Naive B cell (primary cell): ENCODE measurements around the gene OTOP2. TPM values are rescaled to one million over a fixed set of nuclear protein-coding genes. Genes with fewer than 3 reads are reported as not detected.

Experiments
- ATAC-seq, 2 donors: fragments of 150-1000 bp; cut with Tn5 transposase; 2 replicates each; pipeline ENCODE4 v1.10.0; 2021; ENCODE audit warnings: low read depth in 2 of 2, mild to moderate bottlenecking in 2 of 2, moderate library complexity in 2 of 2
- DNase-seq: peaks from one replicate; pipeline ENCODE4 v3.0.0; 2022
- H3K27ac Mint-ChIP-seq, 6 donors: one replicate each; pipeline ENCODE4 v1.8.0; 2020 to 2022; ENCODE audit warnings: mild to moderate bottlenecking in 6 of 6, mixed read lengths in 6 of 6, moderate library complexity in 5 of 6, inconsistent platforms in 2 of 6
- H3K27me3 Mint-ChIP-seq, 3 donors: one replicate each; pipeline ENCODE4 v1.8.0; 2021 to 2022; ENCODE audit warnings: mixed read lengths in 3 of 3, mild to moderate bottlenecking in 1 of 3
- H3K36me3 Mint-ChIP-seq, 2 donors: one replicate each; pipeline ENCODE4 v1.8.0; 2020 to 2022; ENCODE audit warnings: mixed read lengths in 2 of 2, inconsistent platforms in 1 of 2, mild to moderate bottlenecking in 1 of 2
- H3K4me1 Mint-ChIP-seq, 3 donors: one replicate each; pipeline ENCODE4 v1.8.0; 2020 to 2022; ENCODE audit warnings: mixed read lengths in 3 of 3, inconsistent platforms in 1 of 3, mild to moderate bottlenecking in 1 of 3, moderate library complexity in 1 of 3
- H3K4me3 Mint-ChIP-seq, 8 donors: one replicate each; pipeline ENCODE4 v1.8.0; 2020 to 2022; ENCODE audit warnings: mild to moderate bottlenecking in 8 of 8, mixed read lengths in 8 of 8, moderate library complexity in 8 of 8, inconsistent platforms in 2 of 8
- H3K9me3 Mint-ChIP-seq, 7 donors: one replicate each; pipeline ENCODE4 v1.8.0; 2020 to 2022; ENCODE audit warnings: mixed read lengths in 7 of 7, mild to moderate bottlenecking in 5 of 7, inconsistent platforms in 2 of 7, moderate library complexity in 1 of 7
- polyA plus RNA-seq, 6 donors: library from polyadenylated mRNA; unstranded; fragments of 300-500 nt; fragmentation: Illumina TruSeq; gene quantifications; one replicate each; pipeline ENCODE4 v1.2.3, GENCODE V29; 2021; ENCODE audit warnings: low read depth in 6 of 6

Gene OTOP2
- polyA plus RNA-seq, 6 donors from 2014 or later: not detected

GRCh38 chr17:74888469-74888868, 35.6 kb upstream of the OTOP2 start:
- H3K4me1 Mint-ChIP-seq: peaks cover 0 to 10% (median 5%) of the 10 kb centered on the region in 3 donors

DNA sequence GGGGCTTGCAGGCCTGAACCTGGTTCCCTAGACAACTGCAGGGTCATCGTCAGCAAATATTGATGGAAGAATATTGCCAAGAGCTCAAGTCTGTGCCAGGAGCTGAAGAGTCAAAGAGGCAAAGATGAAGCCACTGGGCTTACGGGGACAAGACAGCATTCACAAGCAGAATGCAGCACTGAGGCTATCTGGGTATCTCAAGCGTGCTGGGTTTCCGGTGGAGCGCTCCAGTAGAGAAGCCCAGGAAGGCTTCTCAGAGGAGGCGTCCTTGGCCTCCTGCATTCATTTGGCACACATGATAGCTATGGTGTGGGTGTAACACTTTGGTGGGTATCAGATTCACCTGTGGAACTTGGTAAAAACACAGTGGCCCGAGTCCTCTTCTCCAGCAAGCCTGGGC, 33.5 kb upstream of the OTOP2 start:
- peaks cover 46 to 78% (median 52%) of the 10 kb centered on the region in 3 donors for H3K27me3 Mint-ChIP-seq
- H3K4me1 Mint-ChIP-seq: peaks cover 8 to 18% (median 8%) of the 10 kb centered on the region in 3 donors
- no peak overlapping the region for H3K27ac Mint-ChIP-seq
- H3K36me3 Mint-ChIP-seq: peaks cover 0 to 10% of the 10 kb centered on the region in 2 donors
- ATAC-seq (no peak), DNase-seq (no peak)
- H3K9me3 Mint-ChIP-seq: peaks cover 0 to 2% (median 0%) of the 10 kb centered on the region in 7 donors
- H3K4me3 Mint-ChIP-seq: no peak overlapping the region

More at GRCh38 chr17:74888469-74888868, 35.6 kb upstream of the OTOP2 start:
- Mint-ChIP-seq H3K36me3 (peaks cover 0 to 4% of the 10 kb centered on the region in 2 donors), H3K9me3 (peaks cover 0 to 5% (median 0%) of the 10 kb centered on the region in 7 donors), H3K27ac (no peak overlapping the region), H3K4me3 (peak overlapping the region in 1 of 8 donors; percentile 52), H3K27me3 (peaks cover 41 to 75% (median 52%) of the 10 kb centered on the region in 3 donors)
- ATAC-seq (no peak), DNase-seq (no peak)

DNA sequence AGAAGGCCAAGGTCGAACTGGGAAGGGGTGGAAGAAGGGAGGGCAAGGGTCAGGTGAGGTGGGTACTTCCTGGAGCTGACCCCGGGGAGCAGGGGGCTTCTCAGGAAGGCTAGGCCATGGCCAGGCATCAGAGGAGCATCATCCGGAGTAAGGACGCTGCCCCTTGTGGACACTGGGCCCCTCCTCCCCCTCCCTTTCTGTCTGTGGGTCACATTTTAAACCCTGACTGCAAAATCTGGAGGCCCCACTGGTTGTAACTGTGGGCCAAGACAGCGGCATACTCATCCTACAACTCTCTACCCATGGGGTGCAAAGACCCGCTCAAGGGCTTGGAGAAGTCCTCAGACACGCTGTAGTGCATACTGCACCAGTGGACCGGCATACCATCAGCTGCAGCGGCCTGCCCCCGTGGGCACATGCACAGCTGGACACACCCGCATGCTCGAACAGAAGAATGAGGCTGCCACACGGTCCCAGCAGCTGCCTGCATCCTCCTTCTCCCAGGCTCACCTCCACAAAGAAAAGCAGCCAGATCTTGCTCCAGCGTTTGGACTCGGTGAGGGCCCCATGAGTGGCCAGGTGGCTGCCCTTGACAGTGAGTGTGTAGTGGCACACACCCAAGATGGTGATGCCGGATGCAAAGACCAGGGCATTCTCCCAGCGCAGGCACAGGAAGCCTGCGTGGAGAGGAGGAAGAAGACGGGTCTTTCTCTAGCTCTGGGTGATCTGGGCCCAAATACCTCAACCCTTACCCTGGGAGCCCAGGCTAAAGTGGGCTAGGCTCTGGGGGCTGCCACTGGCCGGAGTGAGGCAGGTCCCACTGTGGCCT, 31.8 kb upstream of the OTOP2 start:
- peak overlapping the region in 3 of 8 donors; percentile 15 to 55 (median 32) for H3K4me3 Mint-ChIP-seq
- peak overlapping the region in 1 of 6 donors; percentile 31 for H3K27ac Mint-ChIP-seq
- H3K9me3 Mint-ChIP-seq: no peaks in the 10 kb centered on the region
- H3K36me3 Mint-ChIP-seq: peaks cover 0 to 10% of the 10 kb centered on the region in 2 donors
- DNase-seq: no peak
- peaks cover 8 to 18% (median 8%) of the 10 kb centered on the region in 3 donors for H3K4me1 Mint-ChIP-seq
- ATAC-seq: no peak
- H3K27me3 Mint-ChIP-seq: peaks cover 49 to 81% (median 53%) of the 10 kb centered on the region in 3 donors

DNA sequence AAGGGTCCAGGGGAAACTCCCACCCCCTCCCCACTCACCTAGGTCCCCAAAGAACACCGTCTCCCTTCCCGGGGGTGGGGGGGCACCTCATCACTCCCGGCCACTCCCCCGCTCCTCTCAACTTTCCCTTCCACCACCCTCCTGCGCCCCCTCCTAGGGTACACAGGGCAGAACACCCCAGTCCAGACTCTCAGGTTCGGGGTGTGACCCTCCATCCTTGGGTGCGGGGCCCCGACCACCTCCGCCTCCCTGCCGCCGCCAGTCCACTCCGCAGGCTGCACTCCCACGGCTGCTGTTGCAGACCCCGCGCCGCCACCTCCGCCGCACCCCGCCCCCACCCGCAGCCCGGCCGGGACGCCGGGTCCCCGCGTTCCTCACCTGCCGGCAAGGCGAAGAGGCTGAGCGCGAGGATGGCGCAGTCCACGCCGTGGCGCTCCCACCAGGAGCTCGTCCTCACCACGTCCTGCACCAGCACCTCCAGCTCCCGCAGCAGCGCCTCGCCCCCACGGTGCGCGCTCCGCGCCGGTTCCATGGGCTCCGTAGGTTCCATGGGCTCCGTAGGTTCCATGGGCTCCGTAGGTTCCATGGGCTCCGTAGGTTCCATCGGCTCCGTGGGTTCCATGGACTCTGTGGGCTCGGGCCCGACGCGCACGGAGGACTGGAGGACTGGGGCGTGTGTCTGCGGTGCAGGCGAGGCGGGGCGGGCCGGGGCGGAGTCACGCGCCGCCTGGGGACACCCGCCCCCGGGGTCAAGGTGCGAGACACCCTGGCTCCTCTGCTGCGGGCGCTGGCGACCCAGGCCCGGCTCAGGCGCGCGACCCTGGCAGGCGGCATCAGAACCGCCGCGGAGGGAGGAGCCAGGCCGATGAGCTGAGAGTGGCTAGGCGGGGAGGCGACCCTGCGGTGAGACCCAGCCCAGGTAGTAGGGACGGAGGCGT, 30.8 kb upstream of the OTOP2 start, which contains the start of gene FADS6:
Gene FADS6, minus strand, starts transcription at position 660 of the 938 bp plus-strand sequence. Its CDS starts 38 bp downstream, at position 622.
- ATAC-seq (peak in 1 of 2 donors; percentile 30), DNase-seq (no peak)
- Mint-ChIP-seq H3K36me3 (peaks cover 0 to 10% of the 10 kb centered on the region in 2 donors), H3K4me1 (peaks cover 8 to 18% (median 8%) of the 10 kb centered on the region in 3 donors), H3K27me3 (peaks cover 47 to 81% (median 58%) of the 10 kb centered on the region in 3 donors), H3K27ac (peak within 1 kb of the TSS in 2 of 6 donors; percentile 15 to 19), H3K9me3 (no peaks in the 10 kb centered on the region), H3K4me3 (peak within 1 kb of the TSS in 7 of 8 donors; percentile 50 to 79 (median 72))

- Mint-ChIP-seq H3K27ac (peak overlapping the region in 1 of 6 donors; percentile 19), H3K36me3 (peaks cover 0 to 10% of the 10 kb centered on the region in 2 donors), H3K9me3 (no peaks in the 10 kb centered on the region), H3K4me3 (peak overlapping the region in 7 of 8 donors; percentile 50 to 79 (median 72)), H3K27me3 (peaks cover 48 to 79% (median 56%) of the 10 kb centered on the region in 3 donors), H3K4me1 (peaks cover 8 to 18% (median 8%) of the 10 kb centered on the region in 3 donors)
- DNase-seq: no peak
- no peak for ATAC-seq
Measured at GRCh38 chr17:74893936-74894671, 30.0 kb upstream of the OTOP2 start.

- no peak overlapping the region for H3K4me3 Mint-ChIP-seq
- H3K27me3 Mint-ChIP-seq: peaks cover 45 to 83% (median 75%) of the 10 kb centered on the region in 3 donors
- ATAC-seq: no peak
- DNase-seq: no peak
- H3K27ac Mint-ChIP-seq: peak overlapping the region in 2 of 6 donors; percentile 33 to 70
- no peaks in the 10 kb centered on the region for H3K9me3 Mint-ChIP-seq
- peaks cover 0 to 10% of the 10 kb centered on the region in 2 donors for H3K36me3 Mint-ChIP-seq
- peaks cover 3 to 8% (median 8%) of the 10 kb centered on the region in 3 donors for H3K4me1 Mint-ChIP-seq
Measured at GRCh38 chr17:74898376-74898946, 25.6 kb upstream of the OTOP2 start.

DNA sequence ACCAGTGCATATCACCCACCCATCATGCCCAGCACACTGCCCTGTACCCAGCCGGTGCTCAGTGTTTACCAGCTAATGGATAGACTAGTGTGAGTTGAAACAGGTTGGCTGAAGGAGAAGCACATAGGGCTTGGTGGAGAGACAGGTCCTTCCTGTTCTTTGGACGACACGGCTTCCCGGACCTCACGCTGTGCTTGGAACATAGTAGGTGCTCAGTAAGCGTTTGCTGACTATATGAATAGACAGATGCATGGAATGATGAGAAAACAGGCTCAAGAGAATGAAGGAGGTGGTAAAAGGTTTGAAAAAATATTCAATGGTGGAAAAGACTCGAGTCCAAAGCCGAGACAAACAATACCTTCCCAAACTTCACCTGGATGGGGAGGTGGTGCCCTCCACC, 23.9 kb upstream of the OTOP2 start:
- Mint-ChIP-seq H3K4me1 (no peaks in the 10 kb centered on the region), H3K36me3 (no peaks in the 10 kb centered on the region), H3K27me3 (peaks cover 35 to 81% (median 64%) of the 10 kb centered on the region in 3 donors), H3K27ac (no peak overlapping the region), H3K4me3 (no peak overlapping the region), H3K9me3 (no peaks in the 10 kb centered on the region)
- no peak for ATAC-seq
- no peak for DNase-seq

- Mint-ChIP-seq H3K27me3 (peaks cover 28 to 73% (median 57%) of the 10 kb centered on the region in 3 donors), H3K4me1 (no peaks in the 10 kb centered on the region), H3K36me3 (no peaks in the 10 kb centered on the region), H3K9me3 (no peaks in the 10 kb centered on the region), H3K27ac (no peak overlapping the region), H3K4me3 (no peak overlapping the region)
- no peak for ATAC-seq
- DNase-seq: no peak
Measured at GRCh38 chr17:74901353-74902135, 22.5 kb upstream of the OTOP2 start.

- ATAC-seq: no peak
- Mint-ChIP-seq H3K27ac (no peak overlapping the region), H3K27me3 (peaks cover 18 to 69% (median 53%) of the 10 kb centered on the region in 3 donors), H3K4me1 (no peaks in the 10 kb centered on the region), H3K9me3 (no peaks in the 10 kb centered on the region), H3K4me3 (no peak overlapping the region), H3K36me3 (no peaks in the 10 kb centered on the region)
- no peak for DNase-seq
Measured at GRCh38 chr17:74903034-74903433, 21.0 kb upstream of the OTOP2 start.

GRCh38 chr17:74903671-74904070, 20.4 kb upstream of the OTOP2 start:
- DNase-seq: no peak
- no peaks in the 10 kb centered on the region for H3K9me3 Mint-ChIP-seq
- H3K36me3 Mint-ChIP-seq: no peaks in the 10 kb centered on the region
- H3K27ac Mint-ChIP-seq: no peak overlapping the region
- no peak overlapping the region for H3K4me3 Mint-ChIP-seq
- no peaks in the 10 kb centered on the region for H3K4me1 Mint-ChIP-seq
- peaks cover 18 to 68% (median 50%) of the 10 kb centered on the region in 3 donors for H3K27me3 Mint-ChIP-seq
- ATAC-seq: no peak

- no peak for DNase-seq
- no peak overlapping the region for H3K27ac Mint-ChIP-seq
- no peaks in the 10 kb centered on the region for H3K36me3 Mint-ChIP-seq
- H3K27me3 Mint-ChIP-seq: peaks cover 18 to 70% (median 50%) of the 10 kb centered on the region in 3 donors
- ATAC-seq: no peak
- H3K9me3 Mint-ChIP-seq: no peaks in the 10 kb centered on the region
- H3K4me3 Mint-ChIP-seq: no peak overlapping the region
- no peaks in the 10 kb centered on the region for H3K4me1 Mint-ChIP-seq
Measured at GRCh38 chr17:74904687-74905409, 19.2 kb upstream of the OTOP2 start.
